GM06990 (cell line): Measurements from ENCODE around the gene RAPGEF2.

ENCODE experiments used
- DNase-seq: peaks from one replicate; pipeline ENCODE4 v3.0.0-alpha.2; 2011; ENCODE audit not compliant: insufficient read length; ENCODE audit errors: extremely low read depth
- H3K27me3 ChIP-seq: replicated peaks from 2 replicates; pipeline ENCODE4 v1.6.0; 2011; ENCODE audit warnings: low read length; ENCODE audit not compliant: control insufficient read depth, insufficient read depth
- H3K36me3 ChIP-seq: 2 replicates; pipeline ENCODE4 v1.5.1; 2011; ENCODE audit warnings: low read length; ENCODE audit not compliant: control insufficient read depth, insufficient read depth
- H3K4me3 ChIP-seq: replicated peaks from 2 replicates; pipeline ENCODE4 v1.5.1; 2011; ENCODE audit warnings: low read depth, mild to moderate bottlenecking, control low read depth, low read length
- CTCF ChIP-seq: IDR thresholded peaks from 2 replicates; pipeline ENCODE4 v1.5.1; 2011; ENCODE audit warnings: low read length, control low read depth, mild to moderate bottlenecking, inconsistent platforms; ENCODE audit not compliant: insufficient read depth, poor library complexity, severe bottlenecking

The RAPGEF2 gene

GRCh38 chr4:159360549-159360948 lies 257.7 kb downstream of the RAPGEF2 start:
- no peak overlapping the region for H3K4me3 ChIP-seq
- peaks cover 6% of the 10 kb centered on the region for H3K36me3 ChIP-seq
- no peak for TF ChIP-seq CTCF
- no peaks in the 10 kb centered on the region for H3K27me3 ChIP-seq
- no peak for DNase-seq

GRCh38 chr4:159363361-159363760 lies 260.5 kb downstream of the RAPGEF2 start:
- no peak overlapping the region for H3K4me3 ChIP-seq
- H3K36me3 ChIP-seq = no peaks in the 10 kb centered on the region
- no peaks in the 10 kb centered on the region for H3K27me3 ChIP-seq
- DNase-seq = no peak
- no peak for TF ChIP-seq CTCF

GRCh38 chr4:159366966-159367780 lies 264.3 kb downstream of the RAPGEF2 start:
- no peak for TF ChIP-seq CTCF
- DNase-seq = no peak
- H3K36me3 ChIP-seq = no peaks in the 10 kb centered on the region
- no peaks in the 10 kb centered on the region for H3K27me3 ChIP-seq
- H3K4me3 ChIP-seq = no peak overlapping the region

GRCh38 chr4:159367781-159368080 lies 264.9 kb downstream of the RAPGEF2 start:
- no peak for TF ChIP-seq CTCF
- no peaks in the 10 kb centered on the region for H3K36me3 ChIP-seq
- no peak for DNase-seq
- H3K27me3 ChIP-seq = no peaks in the 10 kb centered on the region
- H3K4me3 ChIP-seq = no peak overlapping the region

GRCh38 chr4:159368320-159368719 lies 265.4 kb downstream of the RAPGEF2 start:
- no peak for TF ChIP-seq CTCF
- Histone ChIP-seq H3K4me3 (no peak overlapping the region), H3K36me3 (no peaks in the 10 kb centered on the region), H3K27me3 (no peaks in the 10 kb centered on the region)
- no peak for DNase-seq

GRCh38 chr4:159369256-159369655 lies 266.4 kb downstream of the RAPGEF2 start:
- no peak for TF ChIP-seq CTCF
- DNase-seq = no peak
- Histone ChIP-seq H3K4me3 (no peak overlapping the region), H3K36me3 (no peaks in the 10 kb centered on the region), H3K27me3 (no peaks in the 10 kb centered on the region)
